Measurements from ENCODE around the gene PAK1.

- TF ChIP-seq CTCF (IDR thresholded peaks at IDR 0.05), result no peak
- no peak for TF ChIP-seq EZH2 (IDR thresholded peaks at IDR 0.05; ENCODE audit: borderline replicate concordance, insufficient read depth, low read depth, low read length, poor library complexity, severe bottlenecking)
These were observed 63.6 kb downstream of the PAK1 start for GRCh38 chr11:77410076-77410827.

All from B cell (primary cell).